GM18511 (cell line): Measurements from ENCODE around the gene GPANK1.

Experiments
- ATAC-seq: cut with Tn5 transposase; IDR thresholded peaks from one replicate; pipeline ENCODE4 v1.9.1; 2021; ENCODE audit warnings: mild to moderate bottlenecking, moderate library complexity; ENCODE audit not compliant: unreplicated experiment

Gene GPANK1

GRCh38 chr6:31621320-31621939 is 43.4 kb downstream of the GPANK1 start:
- no peak for ATAC-seq

DNA sequence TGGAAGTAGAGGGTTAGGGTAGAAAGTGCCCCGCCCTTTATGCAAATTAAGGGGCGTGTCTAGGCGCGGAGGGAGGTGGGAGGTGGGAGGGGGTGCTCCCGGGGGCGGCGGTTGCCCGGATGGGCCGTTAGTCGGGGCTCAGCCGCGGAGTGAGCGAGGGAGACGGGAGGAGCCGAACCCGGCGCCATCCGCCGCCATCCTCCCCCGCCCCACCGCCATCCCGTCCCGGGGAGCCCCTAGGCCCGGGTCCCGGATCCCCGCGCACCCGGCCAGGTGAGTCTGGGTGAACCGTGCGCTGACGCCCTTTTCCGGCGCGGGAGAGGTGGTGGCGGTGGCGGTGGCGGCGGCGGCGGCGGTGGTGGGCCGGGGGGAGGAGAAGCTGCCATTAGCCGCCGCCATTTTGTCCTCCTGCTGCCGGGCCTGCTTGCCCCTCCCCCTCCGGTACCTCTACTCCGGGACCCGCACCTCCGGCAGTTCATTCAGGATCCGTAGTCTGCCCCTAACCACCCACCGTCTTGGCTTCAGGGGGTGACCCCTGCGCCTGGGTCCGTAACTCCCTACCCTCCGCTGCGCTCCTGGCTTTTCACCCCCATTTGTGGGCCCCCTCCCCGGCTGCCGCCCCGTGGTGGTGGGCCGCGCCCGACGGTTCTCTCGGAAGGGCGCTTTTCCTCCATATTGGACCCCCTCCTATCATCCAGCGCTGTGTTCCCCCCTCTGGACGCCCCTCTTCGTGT is 44.0 kb downstream of the GPANK1 start, which contains the start of gene PRRC2A:
TSS of gene PRRC2A (plus strand) at position 130 of the 734 bp plus-strand sequence. CDS start 2,075 bp downstream, outside the sequence.
- ATAC-seq: peak; percentile 43

DNA sequence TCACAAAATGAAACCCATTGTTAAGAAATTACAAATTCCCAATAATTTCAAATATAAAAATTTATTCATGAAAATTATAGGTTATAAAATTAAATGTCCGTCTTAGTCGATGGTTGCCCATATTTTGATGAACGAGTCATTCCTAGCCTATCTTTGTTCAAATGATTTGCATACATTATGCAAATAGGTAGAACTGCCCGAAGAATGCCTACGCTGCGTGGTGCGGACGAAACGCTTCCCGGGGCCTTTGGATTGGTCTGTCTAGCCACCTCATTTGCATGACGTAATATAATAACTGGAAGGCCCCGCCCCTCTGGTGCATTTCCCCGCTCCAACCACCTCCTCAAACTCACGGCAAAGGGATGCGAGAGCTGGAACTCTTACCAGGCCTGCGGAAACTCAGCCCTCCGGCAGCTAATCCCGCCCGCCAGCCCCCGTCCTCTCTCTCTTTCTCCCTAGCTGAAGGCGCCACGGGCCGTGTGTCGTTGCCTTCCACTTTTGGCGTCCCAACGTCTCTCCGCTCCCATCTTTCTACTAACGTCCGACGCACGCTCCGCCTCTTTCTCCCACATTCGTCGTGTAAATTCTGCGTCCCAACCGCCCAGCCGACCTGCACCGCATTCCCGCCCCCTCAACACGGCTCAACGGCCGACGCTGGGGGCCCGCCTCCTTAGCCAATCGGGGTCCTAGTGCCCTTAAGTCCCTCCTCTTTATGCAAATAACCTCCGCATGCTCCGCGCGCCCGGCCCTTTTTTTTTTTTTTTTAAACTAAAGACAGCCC is 44.8 kb downstream of the GPANK1 start:
- peak; percentile 88 for ATAC-seq

GRCh38 chr6:31617010-31617409 is 47.8 kb downstream of the GPANK1 start:
- no peak for ATAC-seq

GRCh38 chr6:31615748-31616147 is 49.0 kb downstream of the GPANK1 start:
- no peak for ATAC-seq

GRCh38 chr6:31614684-31615578 is 49.9 kb downstream of the GPANK1 start, which contains the start of gene AIF1:
AIF1 (plus strand) TSS chr6:31615234; CDS start chr6:31615330, 96 bp downstream.
- ATAC-seq: no peak

DNA sequence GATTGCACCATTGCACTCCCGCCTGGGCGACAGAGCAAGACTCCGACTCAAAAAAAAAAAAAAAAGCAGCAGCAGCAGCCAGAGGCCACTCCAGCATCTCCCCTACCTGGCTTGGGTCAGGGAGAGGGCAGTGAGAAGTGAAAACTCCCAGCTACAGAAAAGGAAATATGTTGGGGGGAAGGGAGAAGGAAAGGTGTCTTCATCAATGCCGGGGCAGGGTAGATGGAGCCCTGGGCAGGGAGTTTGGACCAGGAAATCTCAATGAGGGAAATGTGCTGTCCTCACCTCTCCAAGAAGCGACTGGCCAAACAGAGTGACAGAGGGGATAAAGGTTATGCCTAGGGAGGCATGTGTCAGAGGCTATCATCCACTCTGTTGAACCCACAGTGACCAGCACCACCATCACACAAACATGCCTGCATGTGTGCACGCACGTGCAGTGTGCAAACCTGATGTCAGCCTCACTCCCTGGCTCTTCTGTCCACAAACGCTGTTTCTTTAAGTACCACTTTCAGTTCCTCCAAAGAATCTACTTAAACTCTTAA is 50.6 kb downstream of the GPANK1 start:
- no peak for ATAC-seq
